Stimulated activated CD8-positive, alpha-beta memory T cell treated with anti-CD3 and anti-CD28 coated beads, Interleukin-12 subunit alpha, Interleukin-12 subunit beta, amount 100 ng/mL, for 1 hour (primary cell): ENCODE measurements around the gene TMEM266.

Source experiments
- DNase-seq: peaks from one replicate; pipeline ENCODE4 v3.0.0-alpha.2; 2020; ENCODE audit warnings: low read depth

The TMEM266 gene

GRCh38 chr15:76065793-76066192 is 6.0 kb downstream of the TMEM266 start:
- no peak for DNase-seq

DNA sequence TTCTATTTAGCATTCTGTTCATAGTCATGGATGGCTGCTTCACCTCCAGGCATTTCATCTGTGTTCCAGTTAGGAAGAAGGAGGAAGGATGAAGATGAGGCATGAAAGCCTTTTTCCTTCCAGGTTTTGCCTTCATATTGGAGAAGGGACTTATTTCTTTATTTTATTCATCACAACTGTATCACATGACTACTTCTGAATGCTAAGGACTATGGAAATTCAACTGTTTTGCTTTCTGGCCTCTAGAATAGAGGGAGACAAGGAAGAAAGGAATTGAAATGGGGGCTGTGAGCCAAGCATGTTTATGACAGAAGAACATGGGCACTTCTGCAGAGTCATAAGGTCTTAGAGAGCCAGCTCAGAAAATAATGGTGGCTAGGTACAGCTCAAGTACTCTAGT is 10.4 kb downstream of the TMEM266 start:
- no peak for DNase-seq

DNA sequence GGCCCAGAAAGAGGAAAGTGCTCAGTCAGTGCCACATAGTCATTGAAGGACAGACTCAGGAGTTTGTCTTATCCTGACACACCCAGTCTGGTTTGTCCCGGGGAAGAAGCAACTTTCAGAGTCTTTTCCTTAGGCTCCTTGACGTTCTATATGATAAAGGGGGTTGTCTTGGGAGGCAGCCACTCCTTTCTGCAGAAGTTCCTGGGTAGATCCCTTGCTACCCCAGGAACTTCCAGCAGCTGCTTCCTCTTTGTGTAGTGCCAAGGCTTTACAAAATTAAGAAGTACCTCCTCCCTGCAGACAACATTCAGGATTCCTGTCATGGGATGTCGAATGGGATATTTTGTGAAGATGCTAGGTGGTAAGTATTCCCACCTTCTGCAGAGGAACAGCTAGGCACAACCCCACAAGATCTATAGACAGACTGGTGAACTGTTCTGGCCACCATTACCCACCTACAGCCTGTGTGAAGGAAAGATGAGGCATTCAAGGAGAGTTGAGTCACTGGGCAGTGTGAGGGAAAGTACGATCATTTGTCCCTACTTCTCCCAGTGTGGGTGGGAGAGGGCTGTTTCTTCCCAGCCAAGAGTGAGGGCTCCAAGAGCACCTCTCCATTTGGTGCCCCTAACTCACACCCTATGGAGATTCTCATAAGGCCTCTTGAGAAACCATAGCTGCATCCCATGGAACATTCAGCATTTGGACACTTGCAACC is 11.3 kb downstream of the TMEM266 start:
- DNase-seq, result no peak

DNA sequence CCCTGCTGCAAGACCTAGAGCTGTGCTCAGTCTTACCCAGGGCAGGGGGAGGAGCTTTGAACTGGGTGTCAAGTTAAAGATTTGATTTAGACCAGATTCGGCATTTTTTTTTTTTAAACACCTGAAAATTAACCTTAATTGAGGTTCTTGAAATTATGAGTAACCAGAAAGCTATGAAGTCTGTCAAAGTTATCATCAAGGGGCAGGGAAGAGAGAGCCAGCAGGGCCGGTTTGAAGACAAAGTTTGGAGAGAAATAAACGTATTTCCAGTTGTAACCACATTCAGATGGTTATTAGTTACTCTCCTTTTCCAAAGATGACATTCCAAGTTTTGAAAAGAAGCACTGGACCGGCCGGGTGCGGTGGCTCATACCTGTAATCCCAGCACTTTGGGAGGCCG is 12.0 kb downstream of the TMEM266 start:
- no peak for DNase-seq

DNA sequence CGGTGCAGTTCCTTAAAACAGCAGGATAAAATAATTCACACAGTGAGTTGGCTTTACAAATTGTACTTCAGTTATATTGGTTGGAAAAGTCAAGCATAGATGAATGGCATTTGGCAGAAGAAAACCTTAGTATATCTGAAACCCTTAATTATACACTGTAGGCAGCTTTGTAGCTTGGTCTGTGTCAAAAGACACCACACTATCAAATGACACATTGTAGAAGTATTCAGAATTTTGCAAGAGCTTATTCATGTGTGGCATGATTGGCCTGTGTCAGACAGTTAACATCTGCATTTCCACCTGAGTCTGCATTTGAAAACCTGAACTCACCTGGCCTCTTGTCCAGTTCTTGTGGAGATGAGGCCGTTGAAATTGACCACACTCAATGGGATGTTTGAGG is 13.8 kb downstream of the TMEM266 start:
- DNase-seq, result no peak

GRCh38 chr15:76075046-76075445 is 15.3 kb downstream of the TMEM266 start:
- DNase-seq, result no peak

GRCh38 chr15:76078285-76078877 is 18.6 kb downstream of the TMEM266 start:
- no peak for DNase-seq

DNA sequence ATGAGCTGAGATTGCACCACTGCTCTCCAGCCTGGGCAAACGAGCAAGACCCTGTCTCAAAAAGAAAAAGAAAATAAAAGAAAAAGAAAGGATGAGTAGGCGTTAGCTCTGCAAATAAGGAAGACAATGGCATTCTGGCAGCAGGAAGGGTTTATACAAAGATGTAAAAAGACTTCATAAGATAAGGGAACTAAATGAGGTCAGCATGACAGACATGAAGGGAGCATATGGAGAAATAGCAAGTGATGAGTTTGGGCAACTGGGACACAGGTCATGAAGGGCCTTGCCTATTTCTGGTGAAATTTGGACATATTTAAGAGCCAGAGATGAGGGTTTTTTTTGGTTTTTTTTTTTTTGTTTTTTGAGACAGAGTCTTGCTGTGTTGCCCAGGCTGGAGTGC is 24.5 kb downstream of the TMEM266 start:
- no peak for DNase-seq

- DNase-seq, result no peak
Observed at GRCh38 chr15:76098685-76099084, 38.9 kb downstream of the TMEM266 start.

DNA sequence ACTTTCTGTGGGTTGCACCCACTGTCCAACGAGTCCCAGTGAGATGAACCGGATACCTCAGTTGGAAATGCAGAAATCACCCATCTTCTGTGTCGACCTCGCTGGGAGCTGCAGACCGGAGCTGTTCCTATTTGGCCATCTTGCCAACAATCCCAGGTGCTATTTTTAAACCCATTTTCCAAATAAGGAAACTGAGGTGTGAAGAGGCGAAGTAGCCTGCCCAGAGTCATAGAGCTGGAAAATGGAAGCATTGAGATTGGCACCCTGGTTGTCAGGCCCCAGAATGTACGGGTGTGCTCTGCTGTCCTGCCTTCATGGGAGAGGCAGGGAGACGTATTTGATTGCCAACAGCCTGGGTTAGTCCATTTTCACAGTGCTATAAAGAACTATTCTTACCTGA is 39.6 kb downstream of the TMEM266 start:
- no peak for DNase-seq

DNA sequence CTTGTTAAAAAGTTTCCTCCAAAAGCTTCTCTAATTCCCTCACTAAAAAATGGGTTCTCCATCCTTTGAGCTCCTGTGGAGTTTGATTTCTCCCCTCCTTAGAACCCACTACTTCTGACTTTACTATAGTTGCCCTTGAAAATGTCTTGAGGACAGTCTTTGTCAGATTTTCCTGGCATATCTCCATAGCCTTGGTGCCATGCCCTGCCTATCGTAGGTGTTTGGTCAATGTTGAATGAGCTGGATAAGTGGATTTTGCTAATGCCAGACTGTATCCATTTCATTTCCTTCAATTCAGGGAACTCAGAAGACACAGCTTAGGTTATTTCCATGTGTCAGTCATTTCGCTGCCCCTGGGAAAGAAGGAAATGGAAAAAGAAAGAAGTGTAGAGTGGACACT is 40.6 kb downstream of the TMEM266 start:
- no peak for DNase-seq

GRCh38 chr15:76101655-76102054 is 41.9 kb downstream of the TMEM266 start:
- no peak for DNase-seq

GRCh38 chr15:76105391-76105790 is 45.6 kb downstream of the TMEM266 start:
- no peak for DNase-seq

DNA sequence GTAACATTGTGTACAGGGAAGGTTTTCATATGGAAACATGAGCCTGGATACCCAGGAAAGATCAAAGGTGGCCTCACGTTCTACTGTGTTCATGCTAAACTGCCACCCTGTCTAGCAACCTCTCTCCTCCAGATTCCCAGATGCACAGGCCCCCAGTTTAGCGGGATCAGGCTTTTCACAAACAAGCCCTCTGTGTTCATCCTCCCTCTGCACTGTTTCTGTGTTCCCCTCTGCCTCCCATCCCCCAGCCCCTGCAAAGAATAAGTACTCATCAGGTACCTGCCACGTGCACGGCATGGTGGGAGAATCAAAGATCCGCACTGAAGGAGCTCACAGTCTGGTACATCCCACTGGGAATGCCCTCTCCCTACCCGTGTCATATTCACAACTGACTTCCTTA is 46.1 kb downstream of the TMEM266 start:
- no peak for DNase-seq

GRCh38 chr15:76107169-76107568 is 47.4 kb downstream of the TMEM266 start:
- no peak for DNase-seq

GRCh38 chr15:76108021-76108723 is 48.4 kb downstream of the TMEM266 start:
- DNase-seq, result no peak

- no peak for DNase-seq
Observed at GRCh38 chr15:76109046-76109445, 49.3 kb downstream of the TMEM266 start.

GRCh38 chr15:76114561-76114960 is 54.8 kb downstream of the TMEM266 start:
- DNase-seq, result no peak

DNA sequence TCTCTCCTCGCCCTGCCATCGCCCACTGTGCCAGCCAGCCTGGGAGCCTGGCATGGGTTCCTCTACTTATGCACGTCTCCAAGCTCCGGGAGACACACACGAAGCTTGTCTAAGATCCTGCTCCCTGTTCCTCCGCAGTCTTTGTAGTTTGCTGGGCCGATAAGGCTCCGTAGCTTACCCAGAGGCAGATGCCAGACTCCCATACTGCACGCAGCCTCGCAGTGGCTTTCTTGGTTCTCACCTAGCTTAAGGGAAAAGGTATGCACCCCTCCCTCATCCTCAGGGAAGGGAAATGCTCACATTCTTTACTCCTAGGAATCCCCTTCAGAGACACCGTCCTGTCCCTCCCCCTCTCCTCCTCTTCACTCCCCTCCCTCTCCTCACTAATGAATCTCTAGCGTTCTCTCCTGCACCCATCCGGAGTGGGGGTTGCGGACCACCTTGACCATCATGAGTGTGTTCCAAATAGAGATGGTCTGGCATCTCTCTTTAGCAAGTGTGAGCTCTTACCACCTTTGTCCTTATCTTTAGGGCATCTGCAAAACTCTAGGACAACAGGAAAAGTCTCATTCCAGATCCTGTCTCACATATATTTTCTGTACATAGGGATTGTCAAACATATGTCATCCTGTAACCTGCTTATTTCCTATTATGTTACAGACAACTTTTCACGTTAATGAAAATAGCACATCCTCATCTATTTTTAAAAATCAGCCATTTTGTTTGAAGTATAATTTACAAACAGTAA is 56.5 kb downstream of the TMEM266 start:
- DNase-seq, result no peak

DNA sequence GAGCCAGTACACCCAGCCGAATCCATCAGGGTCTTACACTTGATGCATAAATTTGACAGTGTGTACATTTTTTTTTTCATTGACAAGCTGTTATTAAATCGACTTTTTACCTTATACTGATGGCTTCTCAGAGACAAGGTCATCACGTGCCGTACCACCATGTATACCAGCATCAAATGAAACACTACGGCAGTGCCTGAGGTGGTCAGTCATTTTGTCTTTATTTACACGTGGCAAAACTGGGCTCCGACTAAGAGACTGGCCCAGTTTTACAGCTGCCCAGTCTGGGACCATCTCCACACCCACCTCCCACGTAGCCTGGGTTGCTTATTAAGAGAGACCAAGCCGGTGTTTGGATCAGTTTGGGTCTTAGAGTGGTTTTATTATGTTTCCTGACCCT is 57.4 kb downstream of the TMEM266 start:
- DNase-seq, result no peak

GRCh38 chr15:76118767-76119166 is 59.0 kb downstream of the TMEM266 start:
- no peak for DNase-seq

- DNase-seq, result no peak
Observed at GRCh38 chr15:76123031-76123430, 63.2 kb downstream of the TMEM266 start.

- DNase-seq, result no peak
Observed at GRCh38 chr15:76127169-76127568, 67.4 kb downstream of the TMEM266 start.
